HCT116 (cell line): ENCODE data around the gene PYGO1. TPM values are rescaled to one million over a fixed set of nuclear protein-coding genes. Genes with fewer than 3 reads are reported as not detected.
"Not testable (repeated sequence)": the region's sequence is repeated elsewhere in the genome, so short reads cannot be mapped to it uniquely, and the experiment has no call there.

ENCODE experiments used
- ATAC-seq: fragments of 200-7000 bp; cut with Tn5 transposase; 2 replicates; pipeline ENCODE4 v1.9.1; 2020; ENCODE audit warnings: mild to moderate bottlenecking, moderate library complexity
- BruUV-seq: library from RNA; stranded (reverse); fragments of 400-500 nt; replicated peaks from 2 replicates; lab custom pipeline; 2021; lab: Mats Ljungman, UMichigan
- CTCF ChIA-PET: fragments of 300-600 bp; sonication (Branson Sonifier 250); formaldehyde crosslinking; loops from one replicate; lab custom pipeline; 2021; ENCODE audit warnings: antibody characterized with exemption; lab: Charles Lee
- POLR2A ChIA-PET: fragments of 300-600, 350-600 bp; sonication (Branson Sonifier 250); formaldehyde crosslinking; loops from one replicate; lab custom pipeline; 2021; ENCODE audit warnings: antibody characterized with exemption; lab: Charles Lee
- RAD21 ChIA-PET, 2 experiments: fragments of 300-600 bp; sonication (Branson Sonifier 250); formaldehyde crosslinking; loops; one replicate each; lab custom pipeline; 2023; ENCODE audit warnings: low total read pairs in 2 of 2; ENCODE audit not compliant: uncharacterized antibody in 2 of 2, unreplicated experiment in 2 of 2, low non-redundant PET in 1 of 2; lab: Charles Lee
- DNase-seq: peaks from one replicate; pipeline ENCODE4 v3.0.0-alpha.2; 2010; ENCODE audit warnings: low read depth, low spot score
- H2AFZ ChIP-seq: fragments of 200-600 bp; shearing (Covaris generic), sonication (generic); 2 replicates; pipeline ENCODE4 v1.6.1; 2017; ENCODE audit warnings: low read depth, mixed run types, mixed read lengths, antibody characterized with exemption, low read length; ENCODE audit not compliant: poor library complexity, severe bottlenecking
- H3K27ac ChIP-seq: 2 replicates; pipeline ENCODE4 v1.5.1; 2012; ENCODE audit warnings: low read depth, low read length
- H3K27me3 ChIP-seq: fragments of 200-600 bp; sonication (generic); 2 replicates; pipeline ENCODE4 v1.6.1; 2016; ENCODE audit warnings: mixed run types, low read length, mixed read lengths; ENCODE audit not compliant: insufficient read depth
- H3K36me3 ChIP-seq, 2 experiments: fragments of 200-500 bp in 1 of 2; fragments of 200-600 bp in 1 of 2; sonication (Bioruptor generic) in 1 of 2; sonication (generic) in 1 of 2; 2 replicates each; pipeline versions ENCODE4 v1.5.1 to v1.6.1; 2014 to 2016; ENCODE audit warnings: low read length in 2 of 2, inconsistent platforms in 1 of 2, mixed read lengths in 1 of 2, mixed run types in 1 of 2; ENCODE audit not compliant: insufficient read depth in 2 of 2, control insufficient read depth in 1 of 2
- H3K4me1 ChIP-seq, 2 experiments: fragments of 200-600 bp in 1 of 2; sonication (generic) in 1 of 2; 2 replicates each; pipeline versions ENCODE4 v1.5.1 to v1.6.1; 2012 to 2017; ENCODE audit warnings: low read length in 2 of 2, inconsistent platforms in 1 of 2, mild to moderate bottlenecking in 1 of 2, mixed read lengths in 1 of 2, mixed run types in 1 of 2, moderate library complexity in 1 of 2; ENCODE audit not compliant: insufficient read depth in 2 of 2, control insufficient read depth in 1 of 2
- H3K4me2 ChIP-seq: fragments of 200-600 bp; sonication (generic); 2 replicates; pipeline ENCODE4 v1.6.1; 2017; ENCODE audit warnings: mixed run types, low read length, mixed read lengths
- H3K4me3 ChIP-seq, 2 experiments: fragments of 200-600 bp in 1 of 2; sonication (generic) in 1 of 2; replicated peaks in 1 of 2; 2 replicates each; pipeline ENCODE4 v1.5.1; 2011 to 2016; ENCODE audit warnings: low read length in 2 of 2, control low read depth in 1 of 2, low read depth in 1 of 2, mild to moderate bottlenecking in 1 of 2, mixed read lengths in 1 of 2, mixed run types in 1 of 2
- H3K79me2 ChIP-seq: fragments of 200-600 bp; sonication (generic); 2 replicates; pipeline ENCODE4 v1.6.1; 2017; ENCODE audit warnings: mild to moderate bottlenecking, mixed run types, low read length, moderate library complexity, mixed read lengths; ENCODE audit not compliant: insufficient read depth
- H3K9ac ChIP-seq: fragments of 200-600 bp; sonication (generic); 2 replicates; pipeline ENCODE4 v1.6.1; 2016; ENCODE audit warnings: low read length, mixed read lengths
- H3K9me2 ChIP-seq: fragments of 200-600 bp; sonication (generic), shearing (Covaris generic); 2 replicates; pipeline ENCODE4 v1.6.1; 2017; ENCODE audit warnings: mixed run types, mild to moderate bottlenecking, moderate library complexity; ENCODE audit not compliant: insufficient read depth
- H3K9me3 ChIP-seq, 2 experiments: fragments of 200-500 bp in 1 of 2; fragments of 200-600 bp in 1 of 2; sonication (Bioruptor generic) in 1 of 2; sonication (generic) in 1 of 2; 2 replicates each; pipeline ENCODE4 v1.6.1; 2014 to 2017; ENCODE audit warnings: low read length in 2 of 2, mixed read lengths in 2 of 2, inconsistent platforms in 1 of 2, low read depth in 1 of 2, mild to moderate bottlenecking in 1 of 2, mixed run types in 1 of 2, moderate library complexity in 1 of 2; ENCODE audit not compliant: control insufficient read depth in 1 of 2, insufficient read depth in 1 of 2
- H4K20me1 ChIP-seq: fragments of 200-600 bp; sonication (generic), shearing (Covaris generic); 2 replicates; pipeline ENCODE4 v1.6.1; 2017; ENCODE audit warnings: mixed run types, mild to moderate bottlenecking, moderate library complexity; ENCODE audit not compliant: insufficient read depth
- CBX3 ChIP-seq: IDR thresholded peaks from 2 replicates; pipeline ENCODE4 v1.6.1; 2012; ENCODE audit warnings: low read depth
- EGR1 ChIP-seq: IDR thresholded peaks from 2 replicates; pipeline ENCODE4 v1.6.1; 2012; ENCODE audit warnings: low read depth
- ELF1 ChIP-seq: IDR thresholded peaks from 2 replicates; pipeline ENCODE4 v1.6.1; 2012; ENCODE audit warnings: low read depth, borderline replicate concordance
- EZH2phosphoT487 ChIP-seq: fragments of 200-600 bp; IDR thresholded peaks from 2 replicates; pipeline ENCODE4 v1.6.1; 2018; ENCODE audit warnings: antibody characterized with exemption, borderline replicate concordance
- FOSL1 ChIP-seq: IDR thresholded peaks from 2 replicates; pipeline ENCODE4 v1.6.1; 2012; ENCODE audit warnings: low read depth
- POLR2AphosphoS5 ChIP-seq: IDR thresholded peaks from 2 replicates; pipeline ENCODE4 v1.6.1; 2011; ENCODE audit warnings: mild to moderate bottlenecking, low read depth, low read length, moderate library complexity
- SIN3A ChIP-seq: IDR thresholded peaks from 2 replicates; pipeline ENCODE4 v1.6.1; 2012; ENCODE audit warnings: low read depth
- TCF7L2 ChIP-seq: IDR thresholded peaks from 2 replicates; pipeline ENCODE4 v1.7.0; 2011; ENCODE audit warnings: borderline replicate concordance, inconsistent platforms; ENCODE audit not compliant: insufficient read depth, insufficient read length; ENCODE audit errors: extremely low read depth
- YY1 ChIP-seq: IDR thresholded peaks from 2 replicates; pipeline ENCODE4 v1.6.1; 2011; ENCODE audit warnings: low read length, low read depth, moderate library complexity, mild to moderate bottlenecking; ENCODE audit not compliant: insufficient replicate concordance; ENCODE audit errors: extremely low read depth
- ZFX ChIP-seq: fragments of 450-650 bp; IDR thresholded peaks from 2 replicates; pipeline ENCODE4 v1.6.1; 2017
- intact Hi-C: fragments of 100-400 bp; cut with micrococcal nuclease; formaldehyde crosslinking; loops from 2 replicates; pipeline ENCODE4 v1.10.0; 2022
- total RNA-seq: library from RNA; stranded (reverse); gene quantifications from one replicate; pipeline ENCODE4 v1.2.1, GENCODE V29; 2021; ENCODE audit not compliant: unreplicated experiment
- TF ChIP-seq, protein P1 (sequence below): IDR thresholded peaks from 2 replicates; pipeline ENCODE4 v1.6.1; 2012
- TF ChIP-seq, protein P2 (sequence below): IDR thresholded peaks from 2 replicates; pipeline ENCODE4 v1.6.1; 2012; ENCODE audit warnings: low read depth

Gene PYGO1
- total RNA-seq, 1 experiment from 2014 or later = 0.34 TPM

DNA sequence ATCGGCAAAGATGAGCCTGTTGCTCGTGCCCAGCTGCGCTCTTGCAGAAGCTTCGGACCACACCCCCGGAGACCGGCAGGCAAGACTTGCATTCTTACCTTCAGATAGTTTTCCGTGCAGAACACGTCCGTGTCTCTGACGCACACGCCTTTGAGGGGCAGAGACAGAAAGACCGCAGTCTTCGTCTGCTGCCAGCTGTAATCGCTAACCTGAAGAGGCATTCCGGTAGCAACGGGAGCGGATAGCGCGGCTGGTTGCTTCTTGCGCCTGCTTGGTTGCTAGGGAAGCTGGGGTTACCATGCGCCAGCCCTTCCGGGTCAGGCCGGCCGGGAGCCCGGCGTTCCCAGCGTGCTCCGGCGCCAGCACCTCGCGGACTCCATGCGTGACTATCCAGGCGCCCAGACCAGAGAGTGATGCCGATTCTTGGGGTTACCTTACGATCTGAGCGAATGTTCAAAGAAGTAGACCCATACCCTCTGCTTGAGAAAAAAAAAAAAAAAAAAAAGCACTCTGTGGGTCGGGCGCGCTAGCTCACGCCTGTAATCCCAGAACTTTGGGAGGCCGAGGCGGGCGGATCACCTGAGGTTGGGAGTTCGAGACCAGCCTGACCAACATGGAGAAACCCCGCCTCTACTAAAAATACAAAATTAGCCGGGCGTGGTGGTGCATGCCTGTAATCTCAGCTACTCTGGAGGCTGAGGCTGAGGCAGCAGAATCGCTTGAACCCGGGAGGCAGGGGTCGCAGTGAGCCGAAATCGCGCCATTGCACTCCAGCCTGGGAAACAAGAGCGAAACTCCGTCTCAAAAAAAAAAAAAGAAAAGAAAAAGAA lies 89.8 kb downstream of the PYGO1 start:
- H3K9ac ChIP-seq = peak overlapping the region; percentile 61
- peak; percentile 75 for DNase-seq
- peak overlapping the region; percentile 62 to 76 for H3K4me3 ChIP-seq
- BruUV-seq = TSS peak; percentile 77
- H3K4me1 ChIP-seq = peaks cover 3 to 14% of the 10 kb centered on the region in 2 experiments; a peak in 3 of 4 replicates
- RAD21 ChIA-PET = interaction anchor here (0.7 kb wide), 2 partner anchors 129 to 140 kb away, joined by 7 to 8 read pairs; no protein-coding TSS in a partner anchor
- ATAC-seq = peak; percentile 99
- H2AFZ ChIP-seq = peak overlapping the region; percentile 29
- H3K9me2 ChIP-seq, H3K27me3 ChIP-seq, H3K79me2 ChIP-seq, H3K9me3 ChIP-seq, H4K20me1 ChIP-seq, intact Hi-C loops, H3K36me3 ChIP-seq: not testable (repeated sequence)
- POLR2A ChIA-PET = interaction anchor here (0.7 kb wide), 1 partner anchor 174 kb away, joined by 6 read pairs; no protein-coding TSS in a partner anchor
- H3K4me2 ChIP-seq = peak overlapping the region; percentile 77
- H3K27ac ChIP-seq = peak overlapping the region; percentile 56
- TF ChIP-seq CBX3 (0 out of 2 replicates have a peak, but pooled peaks have one; percentile 40), SIN3A (peak; percentile 91), ZFX (peak; percentile 30; the same call in 1 of the 2 replicates), YY1 (peak; percentile 64), POLR2AphosphoS5 (peak; percentile 80), ELF1 (peak; percentile 52)
- TF ChIP-seq, protein P1, sequence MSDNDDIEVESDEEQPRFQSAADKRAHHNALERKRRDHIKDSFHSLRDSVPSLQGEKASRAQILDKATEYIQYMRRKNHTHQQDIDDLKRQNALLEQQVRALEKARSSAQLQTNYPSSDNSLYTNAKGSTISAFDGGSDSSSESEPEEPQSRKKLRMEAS = peak; percentile 93
- CTCF ChIA-PET = interaction anchor here (0.9 to 1.2 kb wide), 3 partner anchors 10 to 63 kb away, joined by 3 read pairs; no protein-coding TSS in a partner anchor

DNA sequence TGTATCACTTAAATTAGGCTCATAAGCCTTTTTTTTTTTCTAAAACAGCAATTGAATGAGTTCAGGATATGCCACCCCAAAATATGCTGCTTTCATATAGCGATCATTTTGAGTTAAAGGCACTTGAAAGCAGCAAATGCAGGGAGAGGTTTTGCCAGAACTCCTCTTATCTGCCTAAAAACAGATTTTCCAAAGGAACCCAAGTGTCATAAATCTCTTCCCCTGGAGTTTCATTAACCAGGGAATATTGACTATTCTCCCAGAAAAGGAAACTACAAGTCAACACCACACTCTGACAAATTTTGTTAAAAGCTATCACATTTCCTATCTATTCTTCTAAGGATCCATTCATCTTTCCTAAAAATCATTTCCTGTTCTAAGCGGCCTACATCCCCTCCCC lies 91.4 kb downstream of the PYGO1 start:
- H3K27ac ChIP-seq = no peak overlapping the region
- TSS peak; percentile 48 for BruUV-seq
- POLR2A ChIA-PET = no interaction called here
- no peaks in the 10 kb centered on the region for H3K9me2 ChIP-seq
- H3K9me3 ChIP-seq = no peaks in the 10 kb centered on the region
- no peak overlapping the region for H3K4me3 ChIP-seq
- no peaks in the 10 kb centered on the region for H3K36me3 ChIP-seq
- no peak for ATAC-seq
- no peaks in the 10 kb centered on the region for H3K27me3 ChIP-seq
- no peaks in the 10 kb centered on the region for H3K79me2 ChIP-seq
- no peaks in the 10 kb centered on the region for H4K20me1 ChIP-seq
- CTCF ChIA-PET = no interaction called here
- H3K4me1 ChIP-seq = peaks cover 3 to 14% of the 10 kb centered on the region in 2 experiments; a peak in 3 of 4 replicates
- H3K4me2 ChIP-seq = no peak overlapping the region
- DNase-seq = no peak
- RAD21 ChIA-PET = no interaction called here
- H3K9ac ChIP-seq = no peak overlapping the region
- intact Hi-C loops = no loop called here
- no peak overlapping the region for H2AFZ ChIP-seq
- TF ChIP-seq, protein P2, sequence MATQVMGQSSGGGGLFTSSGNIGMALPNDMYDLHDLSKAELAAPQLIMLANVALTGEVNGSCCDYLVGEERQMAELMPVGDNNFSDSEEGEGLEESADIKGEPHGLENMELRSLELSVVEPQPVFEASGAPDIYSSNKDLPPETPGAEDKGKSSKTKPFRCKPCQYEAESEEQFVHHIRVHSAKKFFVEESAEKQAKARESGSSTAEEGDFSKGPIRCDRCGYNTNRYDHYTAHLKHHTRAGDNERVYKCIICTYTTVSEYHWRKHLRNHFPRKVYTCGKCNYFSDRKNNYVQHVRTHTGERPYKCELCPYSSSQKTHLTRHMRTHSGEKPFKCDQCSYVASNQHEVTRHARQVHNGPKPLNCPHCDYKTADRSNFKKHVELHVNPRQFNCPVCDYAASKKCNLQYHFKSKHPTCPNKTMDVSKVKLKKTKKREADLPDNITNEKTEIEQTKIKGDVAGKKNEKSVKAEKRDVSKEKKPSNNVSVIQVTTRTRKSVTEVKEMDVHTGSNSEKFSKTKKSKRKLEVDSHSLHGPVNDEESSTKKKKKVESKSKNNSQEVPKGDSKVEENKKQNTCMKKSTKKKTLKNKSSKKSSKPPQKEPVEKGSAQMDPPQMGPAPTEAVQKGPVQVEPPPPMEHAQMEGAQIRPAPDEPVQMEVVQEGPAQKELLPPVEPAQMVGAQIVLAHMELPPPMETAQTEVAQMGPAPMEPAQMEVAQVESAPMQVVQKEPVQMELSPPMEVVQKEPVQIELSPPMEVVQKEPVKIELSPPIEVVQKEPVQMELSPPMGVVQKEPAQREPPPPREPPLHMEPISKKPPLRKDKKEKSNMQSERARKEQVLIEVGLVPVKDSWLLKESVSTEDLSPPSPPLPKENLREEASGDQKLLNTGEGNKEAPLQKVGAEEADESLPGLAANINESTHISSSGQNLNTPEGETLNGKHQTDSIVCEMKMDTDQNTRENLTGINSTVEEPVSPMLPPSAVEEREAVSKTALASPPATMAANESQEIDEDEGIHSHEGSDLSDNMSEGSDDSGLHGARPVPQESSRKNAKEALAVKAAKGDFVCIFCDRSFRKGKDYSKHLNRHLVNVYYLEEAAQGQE = no peak
- no peak for TF ChIP-seq ZFX
- TF ChIP-seq POLR2AphosphoS5 = no peak
- no peak for TF ChIP-seq FOSL1
- no peak for TF ChIP-seq EZH2phosphoT487
- TF ChIP-seq YY1 = no peak
- TF ChIP-seq TCF7L2 = no peak
- TF ChIP-seq EGR1 = no peak
